Upper lobe of right lung (tissue), 1 donor: ENCODE results near the gene MMS22L. TPM values are rescaled to one million over a fixed set of nuclear protein-coding genes. Genes with fewer than 3 reads are reported as not detected.

Experiments used
- ATAC-seq: fragments of 200-7000 bp; cut with Tn5 transposase; one replicate; pipeline ENCODE4 v1.9.1; 2020; ENCODE audit warnings: mild to moderate bottlenecking, moderate library complexity
- DNase-seq: peaks from one replicate; pipeline ENCODE4 v3.0.0-alpha.2; 2020
- H3K27ac ChIP-seq: fragments of 200-600 bp; one replicate; pipeline ENCODE4 v1.8.0; 2022
- H3K27me3 ChIP-seq: fragments of 200-600 bp; one replicate; pipeline ENCODE4 v1.8.0; 2022; ENCODE audit warnings: mild to moderate bottlenecking
- H3K36me3 ChIP-seq: fragments of 200-600 bp; one replicate; pipeline ENCODE4 v1.8.0; 2022
- H3K4me1 ChIP-seq: fragments of 200-600 bp; one replicate; pipeline ENCODE4 v1.8.0; 2022
- H3K4me3 ChIP-seq: fragments of 200-600 bp; one replicate; pipeline ENCODE4 v1.8.0; 2022; ENCODE audit warnings: mild to moderate bottlenecking
- H3K9me3 ChIP-seq: fragments of 200-600 bp; one replicate; pipeline ENCODE4 v1.8.0; 2022
- CTCF ChIP-seq: fragments of 200-600 bp; IDR thresholded peaks from one replicate; pipeline ENCODE4 v1.8.0; 2022; ENCODE audit warnings: antibody characterized with exemption
- intact Hi-C: fragments of 100-400 bp; cut with DNase I; formaldehyde crosslinking; loops from one replicate; pipeline ENCODE4 v1.11.0; 2022
- total RNA-seq: library from RNA; stranded (reverse); fragmentation: NEBNext Ultra II Directional; extraction: Animal tissue kit (Norgen Biotek cat#: 25700); gene quantifications from one replicate; pipeline ENCODE4 v1.2.1, GENCODE V29; 2021
- donor health status: DM: no; HTN: yes; CAD: no; lungs with severe emphysema.

MMS22L gene
- total RNA-seq, 1 donor from 2014 or later, result 6.8 TPM

GRCh38 chr6:97203343-97203742 is 79.7 kb downstream of the MMS22L start:
- H3K27ac ChIP-seq, result no peak overlapping the region
- H3K36me3 ChIP-seq, result no peaks in the 10 kb centered on the region
- no peak for DNase-seq
- no peak overlapping the region for H3K4me3 ChIP-seq
- intact Hi-C loops, result no loop called here
- ATAC-seq, result no peak
- no peaks in the 10 kb centered on the region for H3K9me3 ChIP-seq
- TF ChIP-seq CTCF, result no peak
- H3K27me3 ChIP-seq, result no peaks in the 10 kb centered on the region
- H3K4me1 ChIP-seq, result no peaks in the 10 kb centered on the region

GRCh38 chr6:97198046-97198565 is 84.9 kb downstream of the MMS22L start:
- no peak for TF ChIP-seq CTCF
- Histone ChIP-seq H3K27ac (no peak overlapping the region), H3K36me3 (no peaks in the 10 kb centered on the region), H3K27me3 (no peaks in the 10 kb centered on the region), H3K4me3 (no peak overlapping the region), H3K4me1 (no peaks in the 10 kb centered on the region), H3K9me3 (no peaks in the 10 kb centered on the region)
- DNase-seq (no peak), ATAC-seq (no peak)
- intact Hi-C loops, result no loop called here

- intact Hi-C loops, result no loop called here
- TF ChIP-seq CTCF, result no peak
- H3K36me3 ChIP-seq, result no peaks in the 10 kb centered on the region
- ATAC-seq, result no peak
- H3K9me3 ChIP-seq, result no peaks in the 10 kb centered on the region
- H3K4me1 ChIP-seq, result no peaks in the 10 kb centered on the region
- H3K27me3 ChIP-seq, result no peaks in the 10 kb centered on the region
- no peak for DNase-seq
- no peak overlapping the region for H3K4me3 ChIP-seq
- no peak overlapping the region for H3K27ac ChIP-seq
These were observed 87.9 kb downstream of the MMS22L start for GRCh38 chr6:97195117-97195516.

GRCh38 chr6:97189767-97190166 is 93.2 kb downstream of the MMS22L start:
- H3K36me3 ChIP-seq, result no peaks in the 10 kb centered on the region
- ATAC-seq, result no peak
- TF ChIP-seq CTCF, result no peak
- no peak overlapping the region for H3K27ac ChIP-seq
- intact Hi-C loops, result no loop called here
- H3K4me1 ChIP-seq, result no peaks in the 10 kb centered on the region
- no peak overlapping the region for H3K4me3 ChIP-seq
- H3K9me3 ChIP-seq, result no peaks in the 10 kb centered on the region
- H3K27me3 ChIP-seq, result no peaks in the 10 kb centered on the region
- no peak for DNase-seq

GRCh38 chr6:97187951-97188350 is 95.1 kb downstream of the MMS22L start:
- Histone ChIP-seq H3K27ac (no peak overlapping the region), H3K9me3 (no peaks in the 10 kb centered on the region), H3K4me3 (no peak overlapping the region), H3K27me3 (no peaks in the 10 kb centered on the region), H3K36me3 (no peaks in the 10 kb centered on the region), H3K4me1 (no peaks in the 10 kb centered on the region)
- ATAC-seq (no peak), DNase-seq (no peak)
- no peak for TF ChIP-seq CTCF
- intact Hi-C loops, result no loop called here

- intact Hi-C loops, result no loop called here
- peak; percentile 61 for DNase-seq
These were observed 96.5 kb downstream of the MMS22L start for GRCh38 chr6:97186416-97186999.

More at GRCh38 chr6:97186416-97186999, 96.5 kb downstream of the MMS22L start:
- Histone ChIP-seq H3K27ac (no peak overlapping the region), H3K4me1 (no peaks in the 10 kb centered on the region), H3K36me3 (no peaks in the 10 kb centered on the region), H3K27me3 (no peaks in the 10 kb centered on the region), H3K4me3 (no peak overlapping the region), H3K9me3 (no peaks in the 10 kb centered on the region)
- TF ChIP-seq CTCF, result peak; percentile 90
- peak; percentile 89 for ATAC-seq
